ENCODE results near the gene LBP.

The LBP gene

GRCh38 chr20:38357653-38358207 lies 11.4 kb downstream of the LBP start:
- TF ChIP-seq SIN3A (IDR thresholded peaks at IDR 0.05; ENCODE audit: borderline replicate concordance, insufficient read depth, low read length) (no peak), FOXP2 (optimal IDR thresholded peaks at IDR 0.05; ENCODE audit: borderline replicate concordance, extremely low read depth, extremely low read length, insufficient read depth) (no peak), TAF1 (IDR thresholded peaks at IDR 0.05; ENCODE audit: borderline replicate concordance, insufficient read depth, low read length) (no peak), REST (IDR thresholded peaks at IDR 0.05; ENCODE audit: insufficient read depth in 1 of 2, low read depth in 2 of 2, low read length in 2 of 2) (no peak), POLR2AphosphoS5 (IDR thresholded peaks at IDR 0.05; ENCODE audit: low read depth, low read length) (no peak)

GRCh38 chr20:38358556-38358955 lies 12.3 kb downstream of the LBP start:
- TF ChIP-seq POLR2AphosphoS5 (IDR thresholded peaks at IDR 0.05; ENCODE audit: low read depth, low read length), result no peak
- TF ChIP-seq SIN3A (IDR thresholded peaks at IDR 0.05; ENCODE audit: borderline replicate concordance, insufficient read depth, low read length), result no peak
- TF ChIP-seq FOXP2 (optimal IDR thresholded peaks at IDR 0.05; ENCODE audit: borderline replicate concordance, extremely low read depth, extremely low read length, insufficient read depth), result no peak

GRCh38 chr20:38363004-38363747 lies 16.9 kb downstream of the LBP start:
- no peak for TF ChIP-seq FOXP2 (optimal IDR thresholded peaks at IDR 0.05; ENCODE audit: borderline replicate concordance, extremely low read depth, extremely low read length, insufficient read depth)
- no peak for TF ChIP-seq POLR2AphosphoS5 (IDR thresholded peaks at IDR 0.05; ENCODE audit: low read depth, low read length)
- TF ChIP-seq TAF1 (IDR thresholded peaks at IDR 0.05; ENCODE audit: borderline replicate concordance, insufficient read depth, low read length), result no peak
- no peak for TF ChIP-seq REST (IDR thresholded peaks at IDR 0.05; ENCODE audit: insufficient read depth in 1 of 2, low read depth in 2 of 2, low read length in 2 of 2)

GRCh38 chr20:38369389-38369788 lies 23.1 kb downstream of the LBP start:
- TF ChIP-seq TAF1 (IDR thresholded peaks at IDR 0.05; ENCODE audit: borderline replicate concordance, insufficient read depth, low read length), result no peak
- TF ChIP-seq POLR2AphosphoS5 (IDR thresholded peaks at IDR 0.05; ENCODE audit: low read depth, low read length), result peak; percentile 39; the same call in 1 of the 2 replicates
- TF ChIP-seq FOXP2 (optimal IDR thresholded peaks at IDR 0.05; ENCODE audit: borderline replicate concordance, extremely low read depth, extremely low read length, insufficient read depth), result no peak

GRCh38 chr20:38372806-38373205 lies 26.5 kb downstream of the LBP start:
- no peak for TF ChIP-seq FOXP2 (optimal IDR thresholded peaks at IDR 0.05; ENCODE audit: borderline replicate concordance, extremely low read depth, extremely low read length, insufficient read depth)

GRCh38 chr20:38373231-38373867 lies 27.1 kb downstream of the LBP start:
- no peak for TF ChIP-seq REST (IDR thresholded peaks at IDR 0.05; ENCODE audit: insufficient read depth in 1 of 2, low read depth in 2 of 2, low read length in 2 of 2)
- TF ChIP-seq POLR2AphosphoS5 (IDR thresholded peaks at IDR 0.05; ENCODE audit: low read depth, low read length), result no peak
- no peak for TF ChIP-seq SIN3A (IDR thresholded peaks at IDR 0.05; ENCODE audit: borderline replicate concordance, insufficient read depth, low read length)
- TF ChIP-seq TAF1 (IDR thresholded peaks at IDR 0.05; ENCODE audit: borderline replicate concordance, insufficient read depth, low read length), result no peak
- no peak for TF ChIP-seq FOXP2 (optimal IDR thresholded peaks at IDR 0.05; ENCODE audit: borderline replicate concordance, extremely low read depth, extremely low read length, insufficient read depth)

Data from PFSK-1 (cell line).